ENCODE measurements around the gene ENTHD1. TPM values are rescaled to one million over a fixed set of nuclear protein-coding genes. Genes with fewer than 3 reads are reported as not detected.

ENTHD1 gene
- total and polyA plus RNA-seq, 9 of the 15 experiments (the other 6 are each of a cell fraction or from before 2014, with no cell fraction given), result 0.13 to 0.98 (median 0.35) TPM

- TF ChIP-seq KAT8 (IDR thresholded peaks at IDR 0.05; ENCODE audit: low read depth) (no peak), MCM2 (IDR thresholded peaks at IDR 0.05; ENCODE audit: low read depth) (no peak), TAF15 (IDR thresholded peaks at IDR 0.05; ENCODE audit: low read depth, low read length) (no peak), RREB1 (CRISPR knock-in tag; IDR thresholded peaks at IDR 0.05) (no peak), FOXA1 (IDR thresholded peaks at IDR 0.05; ENCODE audit: borderline replicate concordance) (no peak), NCOA6 (IDR thresholded peaks at IDR 0.05) (no peak)
These were observed at the start of gene ENTHD1 (continued) for GRCh38 chr22:39893526-39893925.

All from K562 (cell line).